Heart left ventricle (tissue), 13 donors: Measurements from ENCODE around the gene TJP1.

Experiments
- CTCF ChIP-seq, 12 donors: fragments of 200-600 bp; sonication (generic) in 4 of 12; IDR thresholded peaks; one replicate each; pipeline versions ENCODE4 v1.5.0 to v1.8.0; 2018 to 2022; ENCODE audit warnings: antibody characterized with exemption in 12 of 12, mild to moderate bottlenecking in 5 of 12
- POLR2A ChIP-seq, 2 donors: fragments of 450-650 bp; IDR thresholded peaks; one replicate each; pipeline ENCODE4 v1.6.1; 2017; ENCODE audit warnings: antibody characterized with exemption in 2 of 2, mild to moderate bottlenecking in 2 of 2, moderate library complexity in 2 of 2
- donor health status: ischemic (EF 13 %, LVEDD 7.1; RV severe dilation, severe dysfunction).
- donor health status: DM: no; HTN: yes; CAD: no.
- donor health status: DM: no; HTN: no; CAD: no.
- donor health status: ischemic (EF 25% LVEDD 6.9; RV normal size, moderate dysfunction).
- donor health status: ischemic (EF 25% LVEDD 5.7; RV mildly dilated, moderate dysfunction).
- donor health status: ischemic (EF 35%, LVEDD 5.7; RV mildly dilated, moderate dysfunction).
- donor health status: nonischemic (EF 11% LVEDD 7.7; RV severe dilation, severe dysfunction).
- donor health status: DM: yes; HTN: yes; CAD: no.
- donor health status: PGD.
- donor health status: ischemic (EF 29% LVEDD 5.4; RV normal size, mild dysfunction).
- donor health status: nonischemic (EF 23%, LVEDD 6.1; RV moderate dilation, normal function).

GRCh38 chr15:29740692-29741311 is 81.5 kb downstream of the TJP1 start:
- TF ChIP-seq POLR2A (IDR thresholded peaks at IDR 0.05) = no peak
- TF ChIP-seq CTCF (IDR thresholded peaks at IDR 0.05) = peak in 2 of 12 donors; percentile 4 to 8
